ENCODE data around the gene RAMP1.

- TF ChIP-seq CTCF (IDR thresholded peaks at IDR 0.05) (no peak), POLR2A (IDR thresholded peaks at IDR 0.05) (no peak)
Observed at GRCh38 chr2:237886685-237887481, 27.5 kb downstream of the RAMP1 start.
